ENCODE measurements around the gene HDLBP. TPM values are rescaled to one million over a fixed set of nuclear protein-coding genes. Genes with fewer than 3 reads are reported as not detected.

The HDLBP gene
- total RNA-seq, 1 experiment from 2014 or later, result 350 TPM

DNA sequence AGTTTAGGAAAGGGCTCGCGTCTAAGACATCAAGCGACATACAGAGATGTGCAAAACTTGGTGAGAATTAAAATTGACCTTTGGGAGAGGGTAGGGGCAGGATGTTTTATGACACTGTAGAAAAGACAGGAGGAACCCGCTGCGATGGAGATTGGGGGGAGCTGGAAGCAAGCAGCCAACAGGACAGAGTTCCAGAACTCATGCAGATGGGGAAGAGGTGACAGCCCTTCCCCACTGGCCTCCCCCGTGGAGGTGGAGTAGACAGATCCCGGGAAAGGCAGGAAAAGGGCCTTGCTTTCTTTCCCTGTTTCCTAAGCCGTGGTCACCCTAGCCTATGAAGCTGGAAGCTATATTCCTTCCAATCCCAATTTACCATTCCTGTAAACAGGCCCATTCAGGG is 87.9 kb downstream of the HDLBP start:
- no peaks in the 10 kb centered on the region for H3K9me3 Mint-ChIP-seq (ENCODE audit: unreplicated experiment)
- H3K27ac Mint-ChIP-seq (ENCODE audit: unreplicated experiment), result no peak overlapping the region
- BruUV-seq (replicated peaks), result no TSS peak
- no peak for DNase-seq
- no peaks in the 10 kb centered on the region for H3K27me3 Mint-ChIP-seq (ENCODE audit: insufficient read depth, unreplicated experiment)
- H3K4me1 Mint-ChIP-seq (ENCODE audit: low read depth, unreplicated experiment), result no peaks in the 10 kb centered on the region
- Histone ChIP-seq H3K36me3 (ENCODE audit: control insufficient read depth, insufficient read depth, low read length) (no peaks in the 10 kb centered on the region; the same call in 1 of the 2 replicates), H3K9me3 (no peaks in the 10 kb centered on the region), H3K27me3 (replicated peaks; ENCODE audit: control insufficient read depth, insufficient read depth, low read length) (no peaks in the 10 kb centered on the region), H3K4me1 (no peaks in the 10 kb centered on the region), H3K4me3 (ENCODE audit: low read depth, low read length) (no peak overlapping the region)
- TF ChIP-seq, protein P1, sequence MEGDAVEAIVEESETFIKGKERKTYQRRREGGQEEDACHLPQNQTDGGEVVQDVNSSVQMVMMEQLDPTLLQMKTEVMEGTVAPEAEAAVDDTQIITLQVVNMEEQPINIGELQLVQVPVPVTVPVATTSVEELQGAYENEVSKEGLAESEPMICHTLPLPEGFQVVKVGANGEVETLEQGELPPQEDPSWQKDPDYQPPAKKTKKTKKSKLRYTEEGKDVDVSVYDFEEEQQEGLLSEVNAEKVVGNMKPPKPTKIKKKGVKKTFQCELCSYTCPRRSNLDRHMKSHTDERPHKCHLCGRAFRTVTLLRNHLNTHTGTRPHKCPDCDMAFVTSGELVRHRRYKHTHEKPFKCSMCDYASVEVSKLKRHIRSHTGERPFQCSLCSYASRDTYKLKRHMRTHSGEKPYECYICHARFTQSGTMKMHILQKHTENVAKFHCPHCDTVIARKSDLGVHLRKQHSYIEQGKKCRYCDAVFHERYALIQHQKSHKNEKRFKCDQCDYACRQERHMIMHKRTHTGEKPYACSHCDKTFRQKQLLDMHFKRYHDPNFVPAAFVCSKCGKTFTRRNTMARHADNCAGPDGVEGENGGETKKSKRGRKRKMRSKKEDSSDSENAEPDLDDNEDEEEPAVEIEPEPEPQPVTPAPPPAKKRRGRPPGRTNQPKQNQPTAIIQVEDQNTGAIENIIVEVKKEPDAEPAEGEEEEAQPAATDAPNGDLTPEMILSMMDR (IDR thresholded peaks at IDR 0.05; ENCODE audit: insufficient read depth in 1 of 2, low read depth in 1 of 2, low read length in 1 of 2, severe bottlenecking in 1 of 2, unreplicated experiment in 1 of 2), result no peak
- intact Hi-C loops (cut with micrococcal nuclease; ENCODE audit: unreplicated experiment), result no loop called here
- POLR2A ChIA-PET, result no interaction called here
- CTCF ChIA-PET, result no interaction called here
- H3K36me3 Mint-ChIP-seq (ENCODE audit: insufficient read depth, unreplicated experiment), result peaks cover 94% of the 10 kb centered on the region
- no peak overlapping the region for H3K4me3 Mint-ChIP-seq (ENCODE audit: unreplicated experiment)

DNA sequence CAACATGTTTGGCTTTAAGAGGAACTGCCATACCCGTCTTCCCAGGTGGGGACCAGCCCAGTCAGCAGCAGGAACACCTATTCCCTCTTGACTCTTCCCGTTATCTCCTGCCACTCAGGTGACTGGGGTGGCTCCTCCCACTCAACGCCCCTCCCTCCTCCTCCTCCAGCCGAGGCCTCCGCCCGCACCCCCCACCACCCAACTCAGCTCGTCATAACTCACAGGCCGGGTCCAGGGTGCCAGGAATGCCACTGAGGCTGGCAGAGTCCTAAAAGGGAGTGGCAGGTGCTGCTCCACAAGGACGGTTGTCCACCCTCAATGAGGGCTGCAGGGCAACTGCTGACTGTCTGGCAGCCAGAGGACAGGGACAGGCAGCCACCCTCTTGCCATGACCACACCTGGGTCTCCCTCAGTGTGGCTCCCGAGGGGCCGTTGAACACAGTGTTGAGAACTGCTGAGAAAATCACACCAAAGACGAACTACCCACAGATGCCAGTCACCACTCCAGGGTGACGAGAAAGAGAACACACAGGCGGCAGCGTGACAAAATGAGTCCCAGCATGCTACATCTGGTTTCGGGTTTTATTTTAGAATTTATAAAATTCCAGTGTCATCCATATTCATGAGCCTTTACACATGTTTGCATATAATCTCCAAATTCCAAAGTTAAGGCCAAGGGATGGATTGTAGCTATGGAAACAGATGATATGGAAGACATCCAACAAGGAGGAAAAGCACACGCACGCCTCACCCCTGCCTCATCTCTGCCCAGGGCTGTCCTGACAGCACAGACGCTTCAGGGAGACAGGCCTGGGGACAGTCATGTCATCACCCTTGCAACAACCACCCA is 88.5 kb downstream of the HDLBP start:
- H3K36me3 ChIP-seq (ENCODE audit: control insufficient read depth, insufficient read depth, low read length), result no peaks in the 10 kb centered on the region; the same call in 1 of the 2 replicates
- no peak overlapping the region for H3K4me3 Mint-ChIP-seq (ENCODE audit: unreplicated experiment)
- no peaks in the 10 kb centered on the region for H3K27me3 Mint-ChIP-seq (ENCODE audit: insufficient read depth, unreplicated experiment)
- intact Hi-C loops (cut with micrococcal nuclease; ENCODE audit: unreplicated experiment), result no loop called here
- H3K4me1 Mint-ChIP-seq (ENCODE audit: low read depth, unreplicated experiment), result no peaks in the 10 kb centered on the region
- no peak for DNase-seq
- ChIA-PET POLR2A (no interaction called here), CTCF (no interaction called here)
- no peak overlapping the region for H3K4me3 ChIP-seq (ENCODE audit: low read depth, low read length)
- no peaks in the 10 kb centered on the region for H3K27me3 ChIP-seq (replicated peaks; ENCODE audit: control insufficient read depth, insufficient read depth, low read length)
- no peaks in the 10 kb centered on the region for H3K4me1 ChIP-seq
- no peaks in the 10 kb centered on the region for H3K9me3 Mint-ChIP-seq (ENCODE audit: unreplicated experiment)
- no peaks in the 10 kb centered on the region for H3K9me3 ChIP-seq
- TF ChIP-seq, protein P1 (IDR thresholded peaks at IDR 0.05; ENCODE audit: insufficient read depth in 1 of 2, low read depth in 1 of 2, low read length in 1 of 2, severe bottlenecking in 1 of 2, unreplicated experiment in 1 of 2), result no peak
- BruUV-seq (replicated peaks), result no TSS peak
- no peak overlapping the region for H3K27ac Mint-ChIP-seq (ENCODE audit: unreplicated experiment)
- peaks cover 91% of the 10 kb centered on the region for H3K36me3 Mint-ChIP-seq (ENCODE audit: insufficient read depth, unreplicated experiment)

DNA sequence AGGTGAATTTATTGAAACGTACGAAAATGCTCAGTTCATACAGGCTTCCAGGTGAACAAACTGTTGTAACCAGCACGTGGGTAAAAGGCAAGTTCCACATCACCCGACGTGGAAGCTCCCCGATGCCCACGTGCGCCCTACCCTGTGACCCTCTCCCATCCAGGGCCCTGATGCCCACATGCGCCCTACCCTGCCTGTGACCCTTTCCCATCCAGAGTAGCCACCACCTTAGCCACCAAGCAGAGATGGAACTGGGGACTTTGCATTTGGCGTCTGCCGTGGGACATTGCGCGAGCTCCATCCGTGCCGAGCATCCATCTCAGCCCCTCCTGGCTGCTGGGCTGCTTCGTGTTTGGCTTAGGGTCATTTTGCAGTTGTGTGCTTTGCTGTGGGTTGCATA is 89.5 kb downstream of the HDLBP start:
- no TSS peak for BruUV-seq (replicated peaks)
- Histone ChIP-seq H3K36me3 (ENCODE audit: control insufficient read depth, insufficient read depth, low read length) (no peaks in the 10 kb centered on the region; the same call in 1 of the 2 replicates), H3K4me3 (ENCODE audit: low read depth, low read length) (no peak overlapping the region), H3K27me3 (replicated peaks; ENCODE audit: control insufficient read depth, insufficient read depth, low read length) (no peaks in the 10 kb centered on the region), H3K9me3 (no peaks in the 10 kb centered on the region), H3K4me1 (no peaks in the 10 kb centered on the region)
- Mint-ChIP-seq H3K36me3 (ENCODE audit: insufficient read depth, unreplicated experiment) (peaks cover 82% of the 10 kb centered on the region), H3K27me3 (ENCODE audit: insufficient read depth, unreplicated experiment) (no peaks in the 10 kb centered on the region), H3K4me1 (ENCODE audit: low read depth, unreplicated experiment) (no peaks in the 10 kb centered on the region), H3K9me3 (ENCODE audit: unreplicated experiment) (no peaks in the 10 kb centered on the region), H3K27ac (ENCODE audit: unreplicated experiment) (no peak overlapping the region), H3K4me3 (ENCODE audit: unreplicated experiment) (no peak overlapping the region)
- TF ChIP-seq, protein P1 (IDR thresholded peaks at IDR 0.05; ENCODE audit: insufficient read depth in 1 of 2, low read depth in 1 of 2, low read length in 1 of 2, severe bottlenecking in 1 of 2, unreplicated experiment in 1 of 2), result no peak
- ChIA-PET CTCF (no interaction called here), POLR2A (interaction anchor here (0.5 kb wide), 1 partner anchor 1201 kb away, joined by 3 read pairs; the partner anchor contains the start of gene NDUFA10)
- intact Hi-C loops (cut with micrococcal nuclease; ENCODE audit: unreplicated experiment), result no loop called here
- no peak for DNase-seq

Data from Caco-2 (cell line).